Testis (tissue), 2 donors: ENCODE results near the gene SIX4.

Experiments
- POLR2A ChIP-seq: fragments of 450-650 bp; IDR thresholded peaks from one replicate; pipeline ENCODE4 v1.6.1; 2017; ENCODE audit warnings: antibody characterized with exemption, mild to moderate bottlenecking, moderate library complexity
- TF ChIP-seq, protein P1 (sequence below), 3 experiments: fragments of 450-650 bp in 2 of 3; fragments of 200-600 bp in 1 of 3; sonication (generic) in 1 of 3; IDR thresholded peaks; one replicate each; pipeline ENCODE4 v1.5.1; 2016 to 2019; ENCODE audit warnings: antibody characterized with exemption in 3 of 3, mild to moderate bottlenecking in 2 of 3, moderate library complexity in 1 of 3

DNA sequence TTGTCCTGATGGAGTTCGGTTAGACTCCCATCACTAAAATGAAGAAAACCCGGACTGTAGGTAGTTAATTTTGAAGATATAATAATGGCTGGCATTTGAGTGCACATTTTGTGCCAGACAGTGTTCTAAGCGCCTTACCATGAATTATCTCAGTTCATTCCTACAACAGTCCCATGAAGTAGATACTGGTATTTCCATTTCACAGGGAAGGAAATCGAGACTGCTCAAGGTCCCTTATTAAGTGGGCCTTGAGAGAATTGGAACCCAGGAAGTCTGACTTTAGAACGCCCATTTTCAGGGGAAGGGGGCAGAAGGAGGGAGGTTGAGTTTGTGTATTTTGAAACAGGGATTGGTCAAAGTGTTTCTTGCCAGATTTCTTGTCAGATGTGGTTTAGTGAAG lies 11.3 kb upstream of the SIX4 start:
- TF ChIP-seq POLR2A: no peak
- TF ChIP-seq, protein P1, sequence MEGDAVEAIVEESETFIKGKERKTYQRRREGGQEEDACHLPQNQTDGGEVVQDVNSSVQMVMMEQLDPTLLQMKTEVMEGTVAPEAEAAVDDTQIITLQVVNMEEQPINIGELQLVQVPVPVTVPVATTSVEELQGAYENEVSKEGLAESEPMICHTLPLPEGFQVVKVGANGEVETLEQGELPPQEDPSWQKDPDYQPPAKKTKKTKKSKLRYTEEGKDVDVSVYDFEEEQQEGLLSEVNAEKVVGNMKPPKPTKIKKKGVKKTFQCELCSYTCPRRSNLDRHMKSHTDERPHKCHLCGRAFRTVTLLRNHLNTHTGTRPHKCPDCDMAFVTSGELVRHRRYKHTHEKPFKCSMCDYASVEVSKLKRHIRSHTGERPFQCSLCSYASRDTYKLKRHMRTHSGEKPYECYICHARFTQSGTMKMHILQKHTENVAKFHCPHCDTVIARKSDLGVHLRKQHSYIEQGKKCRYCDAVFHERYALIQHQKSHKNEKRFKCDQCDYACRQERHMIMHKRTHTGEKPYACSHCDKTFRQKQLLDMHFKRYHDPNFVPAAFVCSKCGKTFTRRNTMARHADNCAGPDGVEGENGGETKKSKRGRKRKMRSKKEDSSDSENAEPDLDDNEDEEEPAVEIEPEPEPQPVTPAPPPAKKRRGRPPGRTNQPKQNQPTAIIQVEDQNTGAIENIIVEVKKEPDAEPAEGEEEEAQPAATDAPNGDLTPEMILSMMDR (IDR thresholded peaks at IDR 0.05): no peak
